Lower leg skin (tissue), 3 donors: Measurements from ENCODE around the gene CSMD2.

Experiments
- POLR2A ChIP-seq, 2 donors: fragments of 450-650 bp; IDR thresholded peaks; one replicate each; pipeline ENCODE4 v1.6.1; 2016 to 2017; ENCODE audit warnings: antibody characterized with exemption in 2 of 2, mild to moderate bottlenecking in 1 of 2, moderate library complexity in 1 of 2
- TF ChIP-seq, protein P1 (sequence below), 3 donors: fragments of 450-650 bp; IDR thresholded peaks; one replicate each; pipeline ENCODE4 v1.5.1; 2016; ENCODE audit warnings: antibody characterized with exemption in 3 of 3, mild to moderate bottlenecking in 3 of 3, moderate library complexity in 2 of 3

DNA sequence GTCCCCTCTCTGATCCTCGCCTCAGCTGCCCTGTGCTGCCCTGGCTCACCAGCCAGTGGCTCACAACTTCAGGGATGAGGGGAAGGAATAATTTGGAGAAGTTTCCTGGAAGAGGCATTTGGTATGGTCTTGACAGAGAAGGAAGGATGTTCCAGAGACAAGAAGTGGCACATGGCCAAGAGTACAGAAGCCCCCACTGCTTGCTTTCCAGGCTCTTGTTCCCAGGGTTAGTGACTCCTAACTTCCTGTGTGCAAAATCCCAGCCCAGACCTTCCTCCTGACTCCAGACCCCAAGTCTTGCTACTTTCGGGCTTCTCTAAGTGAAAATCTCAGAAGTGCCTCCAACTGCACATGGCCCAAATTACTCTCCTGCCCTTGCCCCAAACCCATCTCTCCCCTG is 215.5 kb downstream of the CSMD2 start:
- TF ChIP-seq POLR2A (IDR thresholded peaks at IDR 0.05), result no peak
- TF ChIP-seq, protein P1, sequence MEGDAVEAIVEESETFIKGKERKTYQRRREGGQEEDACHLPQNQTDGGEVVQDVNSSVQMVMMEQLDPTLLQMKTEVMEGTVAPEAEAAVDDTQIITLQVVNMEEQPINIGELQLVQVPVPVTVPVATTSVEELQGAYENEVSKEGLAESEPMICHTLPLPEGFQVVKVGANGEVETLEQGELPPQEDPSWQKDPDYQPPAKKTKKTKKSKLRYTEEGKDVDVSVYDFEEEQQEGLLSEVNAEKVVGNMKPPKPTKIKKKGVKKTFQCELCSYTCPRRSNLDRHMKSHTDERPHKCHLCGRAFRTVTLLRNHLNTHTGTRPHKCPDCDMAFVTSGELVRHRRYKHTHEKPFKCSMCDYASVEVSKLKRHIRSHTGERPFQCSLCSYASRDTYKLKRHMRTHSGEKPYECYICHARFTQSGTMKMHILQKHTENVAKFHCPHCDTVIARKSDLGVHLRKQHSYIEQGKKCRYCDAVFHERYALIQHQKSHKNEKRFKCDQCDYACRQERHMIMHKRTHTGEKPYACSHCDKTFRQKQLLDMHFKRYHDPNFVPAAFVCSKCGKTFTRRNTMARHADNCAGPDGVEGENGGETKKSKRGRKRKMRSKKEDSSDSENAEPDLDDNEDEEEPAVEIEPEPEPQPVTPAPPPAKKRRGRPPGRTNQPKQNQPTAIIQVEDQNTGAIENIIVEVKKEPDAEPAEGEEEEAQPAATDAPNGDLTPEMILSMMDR (IDR thresholded peaks at IDR 0.05), result no peak
